Motor neuron (in vitro differentiated cells): Measurements from ENCODE around the gene CORO7. TPM values are rescaled to one million over a fixed set of nuclear protein-coding genes. Genes with fewer than 3 reads are reported as not detected.
"Not testable (repeated sequence)": the region's sequence is repeated elsewhere in the genome, so short reads cannot be mapped to it uniquely, and the experiment has no call there.

ENCODE experiments used
- ATAC-seq, 8 experiments: fragments of 200-7000 bp; cut with Tn5 transposase; replicated peaks in 6 of 8; 2 replicates each; pipeline ENCODE4 v1.8.0; 2021; ENCODE audit warnings: mild to moderate bottlenecking in 8 of 8, moderate library complexity in 8 of 8
- H3K27ac ChIP-seq, 2 donors: fragments of 250-450 bp; sonication (Bioruptor Pico); 2 replicates each; pipeline ENCODE4 v1.9.0; 2021; ENCODE audit warnings: antibody characterized with exemption in 2 of 2, mild to moderate bottlenecking in 2 of 2, moderate library complexity in 1 of 2
- H3K4me1 ChIP-seq, 2 donors: fragments of 250-450 bp; sonication (Bioruptor Pico); replicated peaks in 1 of 2; 2 replicates each; pipeline ENCODE4 v1.6.1; 2021; ENCODE audit warnings: antibody characterized with exemption in 2 of 2, mild to moderate bottlenecking in 2 of 2, moderate library complexity in 1 of 2
- H3K4me3 ChIP-seq, 5 donors: fragments of 250-450 bp; sonication (Bioruptor Pico); 2 replicates each; pipeline ENCODE4 v1.9.0; 2021; ENCODE audit warnings: antibody characterized with exemption in 5 of 5, mild to moderate bottlenecking in 5 of 5, moderate library complexity in 4 of 5
- WGBS, 10 experiments: fragments of 450-650 bp; shearing (Covaris generic); methylation state at CpG; one replicate each; pipeline ENCODE4 v1.0.0; 2022; 5-methylcytosine and 5-hydroxymethylcytosine counted together
- in situ Hi-C, 9 experiments: fragments of 400-800 bp; cut with MboI; loops; one replicate each; pipeline ENCODE4 v1.15.0; 2021; ENCODE audit warnings: low sequenced_read_pairs in 9 of 9, low pct_unique_long_range_greater_than_20kb in 2 of 9; ENCODE audit not compliant: unreplicated experiment in 9 of 9
- total RNA-seq, 8 experiments: library from RNA; unstranded; fragments of 300-600 nt; gene quantifications; 2 replicates each; pipeline versions ENCODE4 v1.2.3 to v1.2.4, GENCODE V29; 2022

The CORO7 gene
- total RNA-seq, 8 experiments from 2014 or later, result 6.0 to 30.1 (median 26.8) TPM

DNA sequence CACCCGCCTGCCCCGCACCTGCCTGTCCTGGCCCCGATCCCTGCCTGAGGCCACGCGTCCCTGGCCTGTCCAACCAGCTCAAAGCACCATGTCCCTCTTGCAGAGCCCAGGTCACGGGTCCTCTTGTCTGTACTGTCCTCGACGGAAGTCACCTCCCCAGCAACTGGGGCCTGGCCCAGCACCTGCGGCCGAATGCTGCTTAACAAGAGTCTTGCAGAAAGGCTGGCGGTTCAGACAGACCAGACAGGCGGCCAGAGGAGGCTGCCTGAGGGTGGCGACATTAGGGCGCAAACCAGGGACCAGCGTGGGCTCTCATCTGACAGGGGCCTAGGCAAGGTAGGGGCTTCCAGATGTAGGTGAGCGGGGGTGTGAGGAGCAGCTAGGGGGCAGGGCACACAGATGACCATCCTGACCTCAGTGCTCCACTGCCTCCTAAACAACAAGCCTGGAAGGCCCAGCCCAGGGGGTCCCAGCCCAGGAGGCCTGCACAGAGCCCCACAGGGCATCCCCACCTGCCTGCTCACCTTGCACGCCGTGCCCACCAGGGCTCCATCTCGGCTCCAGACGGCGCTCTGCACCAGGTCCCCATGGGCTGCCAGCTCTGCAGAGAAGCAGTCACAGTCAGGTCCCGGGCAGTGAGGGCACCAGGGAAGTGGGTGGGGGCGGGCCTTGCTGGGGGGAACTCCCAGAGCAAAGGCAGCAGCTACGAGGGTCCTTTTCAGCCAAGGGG, 11.3 kb downstream of the CORO7 start:
- H3K4me3 ChIP-seq, result no peak overlapping the region
- in situ Hi-C loops, result loop anchor here in 1 of 9 experiments (10.0 kb wide), 1 partner anchor 50 kb away; the partner anchor contains the start of gene PAM16
- no peaks in the 10 kb centered on the region for H3K4me1 ChIP-seq
- H3K27ac ChIP-seq, result no peak overlapping the region
- ATAC-seq, result no peak
- WGBS, 10 experiments, result 60 to 100% (median 97%) methylated on average over 3 to 6 of the region's 24 CpGs; no CpG with 5 or more reads in 4 of the 10 experiments

DNA sequence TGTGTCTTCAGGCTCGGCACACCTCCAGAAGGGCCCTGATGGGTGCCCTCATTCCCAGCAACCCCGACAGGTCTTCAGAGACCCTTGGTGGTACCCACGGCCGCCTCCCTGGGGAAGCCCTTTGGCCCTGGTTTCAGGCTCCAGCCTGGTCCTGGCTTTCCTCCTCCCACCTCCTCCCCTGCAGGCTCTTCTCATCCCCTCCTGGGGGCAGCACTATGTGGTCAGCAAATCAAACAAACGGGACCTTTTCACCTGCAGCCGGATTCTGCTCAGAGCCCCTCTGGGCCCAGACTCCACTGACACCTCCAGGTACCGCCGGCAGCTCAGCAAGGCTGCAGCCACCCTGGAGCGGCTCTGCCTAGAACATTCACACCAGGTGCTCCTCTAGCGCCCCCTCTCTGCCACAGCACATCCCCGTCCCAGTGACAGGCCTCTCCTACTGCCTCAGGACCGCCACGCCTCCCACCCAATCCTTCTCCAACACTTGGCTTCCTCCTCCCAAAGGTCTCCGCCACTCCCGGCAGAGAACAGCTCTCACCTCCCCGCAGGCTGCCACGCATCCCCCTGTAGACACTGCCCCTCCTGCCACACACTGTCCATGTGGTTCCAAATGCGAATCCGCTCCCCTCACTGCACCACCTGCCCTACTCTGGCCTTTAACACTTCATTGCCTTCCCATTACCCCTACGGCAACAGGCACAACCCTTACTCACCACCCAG, 12.0 kb downstream of the CORO7 start:
- Histone ChIP-seq H3K27ac (no peak overlapping the region), H3K4me1 (no peaks in the 10 kb centered on the region), H3K4me3 (no peak overlapping the region)
- in situ Hi-C loops, result loop anchor here in 1 of 9 experiments (10.0 kb wide), 1 partner anchor 50 kb away; the partner anchor contains the start of gene PAM16
- WGBS, 10 experiments, result 36 to 100% (median 63%) methylated on average over 2 to 9 of the region's 20 CpGs; no CpG with 5 or more reads in 4 of the 10 experiments
- peak; percentile 25 to 63 (median 34) for ATAC-seq

DNA sequence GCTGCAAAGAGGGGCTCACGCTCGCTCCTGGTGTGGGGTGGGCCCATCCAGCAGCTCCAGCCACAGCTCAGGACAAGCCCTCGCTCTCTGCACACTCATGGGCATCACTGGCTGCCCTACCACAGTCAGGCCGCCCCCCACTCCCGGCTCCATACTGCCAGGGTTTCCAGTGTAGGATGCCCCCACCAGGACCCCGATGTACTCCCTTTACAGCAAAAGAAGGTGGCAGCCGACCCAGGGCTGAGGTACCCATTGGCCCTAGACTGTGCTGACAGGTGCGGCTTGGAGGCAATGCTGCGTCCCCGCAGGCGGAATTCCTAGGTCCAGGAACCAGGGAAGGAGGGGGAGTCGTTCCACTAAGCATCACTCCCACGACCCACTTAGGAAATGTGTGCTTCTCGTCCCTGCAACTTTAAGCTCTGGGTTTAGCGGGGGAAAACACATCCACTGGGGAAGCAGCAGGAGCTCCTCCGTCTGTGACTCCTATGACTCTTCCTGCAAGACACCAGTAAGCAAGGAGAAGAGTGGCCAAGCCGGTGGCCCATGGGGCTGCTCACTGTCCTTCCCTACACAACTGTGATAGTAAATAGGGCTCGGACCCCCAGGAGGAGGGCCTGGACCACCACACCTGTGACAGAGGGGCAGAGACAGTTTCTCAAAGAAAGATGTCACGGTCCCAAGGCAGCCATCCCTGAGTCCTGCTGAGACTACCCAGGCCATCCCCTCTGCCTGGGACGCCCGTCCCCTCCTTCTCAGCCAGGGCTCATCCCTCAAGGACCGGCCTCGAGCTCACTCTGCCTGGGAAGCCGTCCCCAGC, 13.1 kb downstream of the CORO7 start:
- ATAC-seq, result peak in 1 of 8 experiments; percentile 6
- 10 to 100% (median 75%) methylated on average over 1 to 5 of the region's 24 CpGs; no CpG with 5 or more reads in 5 of the 10 experiments for WGBS, 10 experiments
- H3K4me1 ChIP-seq, result no peaks in the 10 kb centered on the region
- H3K27ac ChIP-seq, result no peak overlapping the region
- in situ Hi-C loops, result loop anchor here in 1 of 9 experiments (10.0 kb wide), 1 partner anchor 49 kb away; the partner anchor contains the start of gene PAM16
- no peak overlapping the region for H3K4me3 ChIP-seq

DNA sequence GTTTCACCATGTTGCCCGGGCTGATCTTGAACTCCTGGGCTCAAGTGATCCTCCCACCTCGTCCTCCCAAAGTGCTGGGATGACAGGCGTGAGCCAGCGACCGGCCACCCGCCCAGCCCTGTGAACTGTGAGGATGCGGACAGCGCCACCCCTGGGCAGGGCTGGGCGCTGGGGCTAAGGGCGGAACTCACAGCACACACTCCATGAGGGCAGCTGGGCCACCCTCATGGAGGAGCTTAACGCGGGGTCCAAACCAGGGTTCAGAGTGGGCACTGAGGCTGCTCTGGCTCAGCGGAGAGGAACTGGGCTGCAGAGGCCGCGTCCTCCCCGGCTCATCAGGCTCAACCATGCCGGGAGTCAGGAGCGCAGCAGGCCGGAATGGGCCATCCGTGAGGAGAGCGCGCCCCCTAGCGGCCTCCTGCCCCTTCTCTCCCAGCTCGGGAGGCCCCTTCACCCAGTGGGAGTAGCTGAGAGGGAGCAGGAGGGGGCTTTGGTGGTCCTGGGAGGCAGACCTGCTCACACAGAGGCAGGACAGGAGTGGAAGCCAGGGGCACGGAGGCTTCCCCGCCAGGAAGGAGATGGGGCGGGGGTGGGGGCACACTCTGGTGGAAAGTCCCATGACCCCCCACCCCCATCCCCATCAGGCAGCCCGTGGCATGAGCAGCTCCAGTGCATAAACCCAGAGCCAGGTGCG, 13.8 kb downstream of the CORO7 start:
- Histone ChIP-seq H3K4me1 (no peaks in the 10 kb centered on the region), H3K27ac (no peak overlapping the region), H3K4me3 (no peak overlapping the region)
- peak; percentile 92 to 97 (median 96) for ATAC-seq
- in situ Hi-C loops, result loop anchor here in 1 of 9 experiments (10.0 kb wide), 1 partner anchor 48 kb away; the partner anchor contains the start of gene PAM16
- WGBS, 10 experiments, result 0 to 66% (median 5%) methylated on average over 2 to 4 of the region's 29 CpGs; no CpG with 5 or more reads in 4 of the 10 experiments

DNA sequence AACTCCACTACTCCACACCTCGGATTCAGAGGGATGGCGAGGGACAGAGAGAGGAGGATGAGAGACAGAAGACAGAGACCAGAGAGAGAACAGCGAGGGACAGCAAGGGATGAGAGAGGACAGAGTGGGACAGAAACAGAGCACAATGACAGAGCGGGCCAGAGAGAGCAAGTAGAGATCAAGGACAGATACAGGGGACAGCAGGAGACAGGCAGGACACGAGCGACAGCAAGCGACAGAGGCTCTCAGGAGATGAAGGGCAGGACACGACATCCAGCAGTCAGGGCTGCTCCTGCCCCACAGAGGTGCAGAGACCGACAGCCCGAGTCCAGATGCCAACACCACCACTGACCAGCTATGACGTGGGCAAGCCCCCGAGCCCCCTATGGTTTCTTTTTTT, 14.9 kb downstream of the CORO7 start:
- in situ Hi-C loops, result loop anchor here in 1 of 9 experiments (10.0 kb wide), 1 partner anchor 47 kb away; the partner anchor contains the start of gene PAM16
- Histone ChIP-seq H3K4me3 (no peak overlapping the region), H3K4me1 (no peaks in the 10 kb centered on the region), H3K27ac (no peak overlapping the region)
- no peak for ATAC-seq
- WGBS, 10 experiments, result 87 to 100% (median 95%) methylated on average over 2 to 11 of the region's 12 CpGs; no CpG with 5 or more reads in 2 of the 10 experiments

DNA sequence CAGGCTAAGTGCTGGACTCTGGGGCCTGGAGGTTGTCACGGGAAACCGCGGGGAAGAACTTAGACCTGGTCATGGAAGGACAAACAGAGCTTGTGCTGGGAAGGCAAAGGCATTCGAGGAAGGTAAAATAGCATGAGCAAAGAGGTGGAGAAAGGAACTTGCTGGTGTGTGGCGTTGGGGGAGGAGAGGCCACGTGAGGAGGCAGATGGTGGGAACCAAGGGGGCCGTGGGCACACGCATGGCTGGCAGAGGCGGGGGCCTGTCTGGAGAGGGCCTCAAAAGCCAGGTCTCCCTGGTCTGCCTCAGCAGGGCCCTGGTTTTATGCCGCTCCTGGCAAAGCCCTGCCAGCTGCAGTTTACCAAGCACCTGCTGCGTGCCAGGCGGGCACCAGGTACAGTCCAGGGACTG, 15.3 kb downstream of the CORO7 start:
- in situ Hi-C loops, result loop anchor here in 1 of 9 experiments (10.0 kb wide), 1 partner anchor 46 kb away; the partner anchor contains the start of gene PAM16
- WGBS, 10 experiments, result 70 to 100% (median 100%) methylated on average over 1 to 2 of the region's 12 CpGs; no CpG with 5 or more reads in 5 of the 10 experiments
- H3K27ac ChIP-seq, result no peak overlapping the region
- no peak overlapping the region for H3K4me3 ChIP-seq
- no peak for ATAC-seq
- no peaks in the 10 kb centered on the region for H3K4me1 ChIP-seq

DNA sequence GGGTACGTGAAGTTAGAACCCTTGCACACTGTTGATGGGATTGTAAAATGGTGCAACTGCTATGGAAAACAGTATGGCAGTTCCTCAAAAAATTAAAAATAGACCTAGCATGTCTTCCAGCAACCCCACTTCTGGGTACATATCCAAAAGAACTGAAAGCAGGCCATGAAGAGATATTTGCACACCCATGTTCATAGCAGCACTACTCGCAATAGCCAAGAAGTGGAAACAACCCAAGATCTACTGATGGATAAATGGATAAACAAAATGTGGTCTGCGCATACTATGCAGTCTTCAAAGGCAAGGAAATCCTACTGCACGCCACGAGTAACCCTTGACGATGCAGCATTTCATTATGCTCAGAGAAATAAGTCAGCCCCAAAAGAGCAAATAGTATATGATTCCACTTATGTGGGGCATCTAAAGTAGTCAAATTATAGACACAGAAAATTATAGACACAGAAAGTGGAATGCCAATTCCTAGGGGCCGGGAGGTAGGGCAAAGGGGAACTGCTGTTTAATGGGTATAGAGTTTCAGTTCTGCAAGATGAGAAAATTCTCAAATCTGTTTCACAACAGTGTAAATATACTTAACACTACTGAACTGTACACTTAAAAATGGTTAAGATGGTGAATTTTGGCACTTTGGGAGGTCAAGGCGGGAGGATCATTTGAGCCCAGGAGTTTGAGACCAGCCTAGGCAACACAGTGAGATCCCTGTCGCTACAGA, 17.2 kb downstream of the CORO7 start:
- in situ Hi-C loops, result loop anchor here in 1 of 9 experiments (5.0 kb wide), 1 partner anchor 42 kb away; no protein-coding TSS in a partner anchor
- 60 to 100% (median 91%) methylated on average over 3 to 9 of the region's 9 CpGs for WGBS, 10 experiments

DNA sequence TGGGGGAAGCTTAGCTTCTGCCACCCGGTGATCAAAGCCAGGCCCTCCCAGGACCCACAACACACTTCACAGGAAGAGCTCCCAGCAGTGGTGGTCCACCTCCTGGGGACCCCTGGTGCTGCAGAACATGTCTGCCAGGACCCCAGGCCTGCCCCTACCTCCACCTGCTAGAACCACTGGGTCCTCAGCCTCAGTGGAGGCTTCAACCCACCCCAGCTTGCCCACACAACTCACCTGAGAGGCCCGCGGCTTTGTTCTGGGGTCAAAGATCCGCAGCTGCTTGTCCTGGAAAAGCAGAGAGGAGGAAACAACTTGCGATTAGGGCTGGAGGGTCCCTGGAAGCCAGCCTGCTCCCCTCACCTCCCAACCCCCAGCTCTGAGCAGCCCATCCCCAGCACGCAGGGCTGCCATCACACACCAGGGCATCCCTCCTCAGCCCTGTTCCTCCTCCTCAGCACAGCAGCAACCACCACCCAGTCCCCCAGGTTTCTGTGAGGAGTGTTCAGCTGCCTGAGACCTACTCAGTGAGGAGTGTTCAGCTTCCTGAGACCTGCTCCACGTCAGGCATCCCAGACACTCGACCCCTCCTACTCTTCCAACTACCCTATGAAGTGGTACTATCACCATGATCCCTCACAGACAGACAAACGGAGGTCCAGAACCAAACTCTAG, 21.2 kb downstream of the CORO7 start:
- ATAC-seq, result no peak
- Histone ChIP-seq H3K4me3 (no peak overlapping the region), H3K27ac (no peak overlapping the region), H3K4me1 (peaks cover 18 to 20% of the 10 kb centered on the region in 2 donors)
- 0 to 100% (median 75%) methylated on average over 1 to 2 of the region's 9 CpGs; no CpG with 5 or more reads in 5 of the 10 experiments for WGBS, 10 experiments
- in situ Hi-C loops, result loop anchor here in 1 of 9 experiments (5.0 kb wide), 1 partner anchor 38 kb away; no protein-coding TSS in a partner anchor

More for the DNA sequence above, 17.2 kb downstream of the CORO7 start:
- ATAC-seq, result no peak
- H3K4me1 ChIP-seq, result no peaks in the 10 kb centered on the region
- H3K27ac ChIP-seq, result no peak overlapping the region
- no peak overlapping the region for H3K4me3 ChIP-seq

DNA sequence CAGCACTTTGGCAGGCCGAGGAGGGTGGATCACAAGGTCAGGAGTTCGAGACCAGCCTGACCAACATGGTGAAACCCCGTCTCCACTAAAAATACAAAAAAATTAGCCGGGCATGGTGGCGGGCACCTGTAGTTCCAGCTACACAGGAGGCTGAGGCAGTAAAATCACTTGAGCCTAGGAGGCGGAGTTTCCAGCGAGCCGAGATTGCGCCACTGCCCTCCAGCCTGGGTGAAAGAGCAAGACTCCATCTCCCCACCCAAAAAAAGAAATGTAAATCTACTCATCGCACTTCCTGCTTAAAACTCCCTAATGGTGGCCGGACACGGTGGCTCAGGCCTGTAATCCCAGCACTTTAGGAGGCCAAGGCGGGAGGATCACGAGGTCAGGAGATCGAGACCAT, 22.5 kb downstream of the CORO7 start:
- in situ Hi-C loops, ATAC-seq: not testable (repeated sequence)
- WGBS, 10 experiments, result 80 to 100% (median 92%) methylated on average over 1 to 8 of the region's 15 CpGs; no CpG with 5 or more reads in 3 of the 10 experiments

DNA sequence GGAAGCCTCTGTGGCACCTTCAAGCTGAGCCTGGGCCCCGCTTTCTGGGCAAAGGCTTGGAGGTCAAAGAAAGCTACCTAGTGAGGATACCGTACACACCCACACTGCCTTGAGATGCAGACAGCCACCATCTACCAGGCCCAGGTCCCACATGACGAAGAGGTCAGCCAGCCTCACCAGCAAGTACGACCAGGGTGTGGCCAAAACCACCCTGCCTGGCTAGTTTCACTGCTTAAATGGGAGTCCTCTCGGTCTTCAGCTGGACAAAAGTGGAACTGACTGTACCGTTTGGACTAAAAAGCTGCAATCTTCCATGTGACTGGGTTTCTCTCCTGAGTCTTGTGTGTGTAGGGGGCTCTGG, 23.2 kb downstream of the CORO7 start:
- no peak overlapping the region for H3K4me3 ChIP-seq
- WGBS, 10 experiments, result 0 to 80% methylated on average over 1 of the region's 6 CpGs; no CpG with 5 or more reads in 8 of the 10 experiments
- in situ Hi-C loops, result no loop called here
- no peak overlapping the region for H3K27ac ChIP-seq
- H3K4me1 ChIP-seq, result peaks cover 22 to 38% of the 10 kb centered on the region in 2 donors
- peak in 3 of 8 experiments; percentile 14 to 38 (median 15) for ATAC-seq

More for the DNA sequence above, 22.5 kb downstream of the CORO7 start:
- H3K27ac ChIP-seq, H3K4me3 ChIP-seq: not testable (repeated sequence)
- peaks cover 22 to 32% of the 10 kb centered on the region in 2 donors for H3K4me1 ChIP-seq
